GM12864 (cell line): ENCODE data around the gene APC.

Source experiments
- DNase-seq: peaks from one replicate; pipeline ENCODE4 v3.0.0-alpha.2; 2011; ENCODE audit warnings: low read depth
- H3K4me3 ChIP-seq: 2 replicates; pipeline ENCODE4 v1.5.1; 2011; ENCODE audit warnings: mild to moderate bottlenecking, low read depth, low read length, control low read depth
- TF ChIP-seq, protein P1 (sequence below): IDR thresholded peaks from 2 replicates; pipeline ENCODE4 v1.5.1; 2011; ENCODE audit warnings: low read depth, mild to moderate bottlenecking, moderate library complexity, low read length, control low read depth, inconsistent platforms; ENCODE audit errors: missing control alignments

APC gene

DNA sequence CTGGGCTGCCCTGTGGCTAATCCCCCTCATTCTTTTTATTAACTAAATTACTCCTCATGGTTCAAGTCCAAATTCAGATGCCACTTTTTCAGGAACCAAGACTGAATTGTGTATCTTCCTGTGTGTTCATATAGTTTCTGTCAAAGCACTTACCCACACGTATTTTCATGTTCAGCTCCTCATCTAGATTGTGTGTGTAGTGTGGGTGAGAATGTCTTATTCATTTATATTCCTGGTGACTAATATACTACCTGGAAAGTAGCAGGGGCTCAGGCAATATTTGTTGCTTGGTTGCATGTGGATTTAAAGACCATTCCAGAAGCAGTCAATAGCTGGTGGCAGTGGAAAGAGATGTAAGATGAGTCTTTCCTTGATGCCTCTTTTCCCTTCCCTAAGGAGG, 74.9 kb downstream of the APC start:
- TF ChIP-seq, protein P1, sequence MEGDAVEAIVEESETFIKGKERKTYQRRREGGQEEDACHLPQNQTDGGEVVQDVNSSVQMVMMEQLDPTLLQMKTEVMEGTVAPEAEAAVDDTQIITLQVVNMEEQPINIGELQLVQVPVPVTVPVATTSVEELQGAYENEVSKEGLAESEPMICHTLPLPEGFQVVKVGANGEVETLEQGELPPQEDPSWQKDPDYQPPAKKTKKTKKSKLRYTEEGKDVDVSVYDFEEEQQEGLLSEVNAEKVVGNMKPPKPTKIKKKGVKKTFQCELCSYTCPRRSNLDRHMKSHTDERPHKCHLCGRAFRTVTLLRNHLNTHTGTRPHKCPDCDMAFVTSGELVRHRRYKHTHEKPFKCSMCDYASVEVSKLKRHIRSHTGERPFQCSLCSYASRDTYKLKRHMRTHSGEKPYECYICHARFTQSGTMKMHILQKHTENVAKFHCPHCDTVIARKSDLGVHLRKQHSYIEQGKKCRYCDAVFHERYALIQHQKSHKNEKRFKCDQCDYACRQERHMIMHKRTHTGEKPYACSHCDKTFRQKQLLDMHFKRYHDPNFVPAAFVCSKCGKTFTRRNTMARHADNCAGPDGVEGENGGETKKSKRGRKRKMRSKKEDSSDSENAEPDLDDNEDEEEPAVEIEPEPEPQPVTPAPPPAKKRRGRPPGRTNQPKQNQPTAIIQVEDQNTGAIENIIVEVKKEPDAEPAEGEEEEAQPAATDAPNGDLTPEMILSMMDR: no peak
- DNase-seq: no peak
- H3K4me3 ChIP-seq: no peak overlapping the region

DNA sequence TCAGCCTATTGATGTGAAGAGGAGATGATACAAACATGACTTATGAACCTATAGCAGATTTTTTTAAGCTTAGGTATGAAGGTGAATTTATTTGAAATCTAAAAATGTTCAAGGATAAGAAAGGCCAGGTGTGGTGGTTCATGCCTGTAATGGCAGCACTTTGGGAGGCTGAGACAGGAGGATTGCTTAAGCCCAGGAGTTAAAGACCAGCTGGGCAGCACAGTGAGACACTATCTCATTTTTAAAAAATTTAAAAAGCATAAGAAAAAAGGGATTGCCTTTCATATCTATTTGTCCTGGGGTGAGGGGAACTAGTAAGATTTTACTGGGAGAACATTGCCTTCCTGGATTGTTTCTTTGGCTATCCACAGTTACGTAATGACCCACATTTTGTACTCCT, 82.6 kb downstream of the APC start:
- TF ChIP-seq, protein P1: no peak
- no peak for DNase-seq
- no peak overlapping the region for H3K4me3 ChIP-seq

DNA sequence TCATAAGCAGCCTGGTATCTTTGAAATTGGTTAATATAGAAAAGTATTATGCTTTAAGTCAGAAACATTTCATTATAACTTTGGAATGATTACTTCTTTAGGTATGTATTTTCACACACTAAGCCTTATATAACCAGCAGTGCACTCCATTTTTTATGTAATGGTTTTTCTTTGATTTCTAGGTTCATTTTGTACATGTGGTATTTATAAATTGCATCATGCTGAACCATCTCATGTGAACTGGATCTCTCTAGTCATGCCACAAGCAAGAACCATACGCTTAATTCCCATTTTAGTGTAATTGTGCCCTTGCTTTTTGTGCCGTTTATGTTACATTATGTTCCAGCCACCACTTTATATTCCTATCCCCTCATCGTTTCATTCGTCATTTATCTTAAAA, 84.8 kb downstream of the APC start:
- DNase-seq: no peak
- H3K4me3 ChIP-seq: no peak overlapping the region
- TF ChIP-seq, protein P1: no peak

DNA sequence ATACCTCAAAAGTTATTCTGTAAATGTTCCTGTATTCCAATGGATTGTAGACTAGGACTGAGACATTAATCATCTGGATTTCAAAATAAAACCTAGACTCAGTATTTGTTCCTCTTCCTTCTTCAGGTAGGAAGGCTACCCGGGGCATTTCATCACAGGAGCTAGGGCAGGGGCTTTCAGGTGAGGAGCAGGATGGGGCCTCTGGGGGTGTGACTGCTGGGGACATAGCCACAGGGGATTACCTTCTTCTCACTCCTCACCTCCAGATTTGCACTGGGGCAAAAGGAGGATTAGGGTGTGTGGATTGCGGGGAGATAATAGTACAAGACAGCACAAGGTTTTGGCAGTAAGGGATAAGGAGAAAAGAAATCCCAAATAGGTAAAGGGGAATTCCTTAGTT, 85.5 kb downstream of the APC start:
- no peak for DNase-seq
- TF ChIP-seq, protein P1: no peak
- H3K4me3 ChIP-seq: no peak overlapping the region

DNA sequence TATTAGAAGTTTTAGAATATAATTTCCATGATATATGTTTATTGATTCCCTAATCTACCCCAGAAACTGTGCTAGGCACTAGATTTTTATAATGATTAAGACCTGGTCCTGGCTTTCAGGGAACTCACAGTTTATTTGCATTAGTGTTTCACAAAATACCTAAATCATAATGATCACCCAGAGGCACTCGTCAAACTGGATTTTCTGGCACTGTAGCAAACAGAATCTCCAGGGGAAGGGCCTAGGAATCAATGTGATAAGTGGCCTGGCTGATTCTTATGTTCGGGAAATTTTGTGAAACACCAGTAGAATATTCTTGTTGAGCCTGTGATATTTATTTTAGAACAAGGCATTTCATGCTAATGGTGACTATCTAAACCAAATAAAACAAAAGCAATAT, 86.0 kb downstream of the APC start:
- no peak for DNase-seq
- no peak overlapping the region for H3K4me3 ChIP-seq
- TF ChIP-seq, protein P1: no peak

DNA sequence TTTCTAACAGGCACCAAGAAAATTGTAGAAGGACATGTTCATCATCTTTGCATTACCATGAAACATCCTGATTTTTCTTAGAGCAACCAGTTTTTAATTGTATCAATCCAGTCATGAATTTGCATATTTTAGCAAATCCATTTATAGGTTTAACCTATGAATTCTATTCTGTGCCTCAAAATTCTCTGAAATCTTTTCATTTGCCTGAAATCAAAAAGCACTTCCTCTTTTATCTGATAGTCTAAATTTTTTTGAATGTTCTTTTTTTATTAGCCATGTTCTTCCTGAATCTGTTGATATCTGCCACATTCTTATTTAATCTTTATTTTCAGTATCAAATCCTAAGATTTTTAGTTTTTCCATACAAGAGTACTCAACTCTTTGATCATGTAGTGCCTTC, 86.5 kb downstream of the APC start:
- no peak overlapping the region for H3K4me3 ChIP-seq
- TF ChIP-seq, protein P1: no peak

DNA sequence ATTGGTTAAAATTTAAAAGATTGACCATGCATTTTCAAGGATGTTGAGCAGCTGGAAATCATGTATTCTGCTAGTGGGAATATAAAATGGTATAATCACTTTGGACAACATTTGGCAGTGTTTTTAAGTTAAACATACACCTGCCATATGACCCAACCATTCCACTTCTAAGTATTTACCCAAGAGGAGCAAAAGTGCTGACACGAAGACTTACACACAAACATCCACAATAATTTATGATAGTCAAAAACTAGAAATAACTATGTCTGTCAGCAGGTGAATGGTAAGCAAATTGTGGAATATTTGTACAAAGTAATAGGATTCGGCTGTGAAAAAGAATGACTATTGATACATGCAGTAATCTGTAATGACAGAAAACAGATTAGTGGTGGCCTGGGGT, 92.7 kb downstream of the APC start:
- TF ChIP-seq, protein P1: no peak
- DNase-seq: no peak
- no peak overlapping the region for H3K4me3 ChIP-seq

More for the DNA sequence above, 86.5 kb downstream of the APC start:
- DNase-seq: no peak
